GM10847 (cell line): Measurements from ENCODE around the gene ANKRD44.

Experiments
- POLR2A ChIP-seq: IDR thresholded peaks from 2 replicates; pipeline ENCODE4 v1.6.1; 2011; ENCODE audit not compliant: insufficient read length; ENCODE audit errors: extremely low read depth

ANKRD44 gene

GRCh38 chr2:197179744-197180498 is 130.7 kb downstream of the ANKRD44 start:
- no peak for TF ChIP-seq POLR2A

GRCh38 chr2:197176522-197176921 is 134.1 kb downstream of the ANKRD44 start:
- TF ChIP-seq POLR2A, result no peak

- TF ChIP-seq POLR2A, result no peak
Measured at GRCh38 chr2:197174539-197175094, 136.0 kb downstream of the ANKRD44 start.

GRCh38 chr2:197171582-197171981 is 139.0 kb downstream of the ANKRD44 start:
- no peak for TF ChIP-seq POLR2A

GRCh38 chr2:197170208-197170607 is 140.4 kb downstream of the ANKRD44 start:
- TF ChIP-seq POLR2A, result no peak

- TF ChIP-seq POLR2A, result no peak
Measured at GRCh38 chr2:197168705-197169104, 141.9 kb downstream of the ANKRD44 start.

GRCh38 chr2:197167608-197168314 is 142.8 kb downstream of the ANKRD44 start:
- no peak for TF ChIP-seq POLR2A

- TF ChIP-seq POLR2A, result no peak
Measured at GRCh38 chr2:197165020-197165419, 145.6 kb downstream of the ANKRD44 start.

- TF ChIP-seq POLR2A, result no peak
Measured at GRCh38 chr2:197164141-197164754, 146.3 kb downstream of the ANKRD44 start.

GRCh38 chr2:197163712-197164140 is 146.9 kb downstream of the ANKRD44 start:
- TF ChIP-seq POLR2A, result no peak

GRCh38 chr2:197161774-197162173 is 148.8 kb downstream of the ANKRD44 start:
- TF ChIP-seq POLR2A, result no peak

GRCh38 chr2:197159661-197160211 is 150.8 kb downstream of the ANKRD44 start:
- no peak for TF ChIP-seq POLR2A

GRCh38 chr2:197158591-197159550 is 151.7 kb downstream of the ANKRD44 start:
- no peak for TF ChIP-seq POLR2A

- no peak for TF ChIP-seq POLR2A
Measured at GRCh38 chr2:197157879-197158537, 152.6 kb downstream of the ANKRD44 start.
